ENCODE measurements around the gene ADARB2.
"Not testable (repeated sequence)": the region's sequence is repeated elsewhere in the genome, so short reads cannot be mapped to it uniquely, and the experiment has no call there.

ADARB2 gene

GRCh38 chr10:1540144-1540543 lies 197.2 kb downstream of the ADARB2 start:
- CTCF ChIA-PET, result no interaction called here
- no peak overlapping the region for H3K27ac ChIP-seq
- DNase-seq (ENCODE audit: low spot score), result no peak
- POLR2A ChIA-PET (ENCODE audit: low non-redundant PET), result no interaction called here
- no peak for TF ChIP-seq CTCF (conservative IDR thresholded peaks at IDR 0.05; ENCODE audit: low read depth)

DNA sequence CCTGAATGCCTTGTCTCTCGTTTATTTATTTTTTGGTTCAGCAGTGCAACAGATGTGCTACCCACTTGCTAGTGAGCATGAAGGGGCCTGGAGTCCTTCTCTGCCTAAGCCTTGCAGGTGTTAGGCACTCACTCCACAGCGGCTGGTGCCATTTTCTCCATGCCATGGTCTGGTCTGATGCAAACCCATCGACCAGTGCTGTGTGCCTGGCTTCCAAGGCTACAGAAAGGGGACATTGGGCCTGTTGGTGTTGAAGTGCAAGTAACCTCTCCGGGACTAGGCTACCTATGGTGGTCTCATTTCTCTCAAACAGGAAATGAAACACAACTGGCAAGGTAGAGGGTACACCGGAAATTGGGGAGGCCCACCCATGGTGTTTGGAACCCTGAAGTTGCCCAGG lies 198.1 kb downstream of the ADARB2 start:
- H3K27ac ChIP-seq, result no peak overlapping the region
- no peak for TF ChIP-seq CTCF (conservative IDR thresholded peaks at IDR 0.05; ENCODE audit: low read depth)
- CTCF ChIA-PET, result no interaction called here
- POLR2A ChIA-PET (ENCODE audit: low non-redundant PET), result no interaction called here
- DNase-seq (ENCODE audit: low spot score), result no peak

DNA sequence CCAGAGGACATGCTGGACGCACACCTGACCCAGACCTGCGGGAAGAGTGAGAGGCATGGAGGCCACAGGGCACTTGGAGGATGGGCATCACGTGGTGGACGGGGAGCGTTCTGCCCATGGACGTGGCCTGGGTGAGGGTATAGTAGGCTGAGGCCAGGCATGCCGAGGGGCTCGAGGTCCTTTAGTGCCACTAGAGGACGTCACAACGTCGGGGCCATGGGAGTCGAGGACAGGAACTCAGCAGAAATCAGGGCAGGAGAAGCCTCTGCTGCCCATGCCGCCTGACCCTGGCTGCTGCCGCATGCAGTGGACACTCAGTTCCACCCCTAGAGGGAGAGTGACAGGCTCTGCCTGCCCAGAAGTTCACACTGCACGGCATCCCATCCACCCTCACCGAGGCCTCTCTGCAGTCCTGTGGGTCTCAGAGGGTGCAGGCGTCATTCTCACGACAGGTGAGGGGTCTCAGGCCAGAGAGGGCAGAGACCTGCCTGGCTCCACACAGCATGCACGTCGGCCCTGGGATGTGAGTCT lies 198.7 kb downstream of the ADARB2 start:
- ChIA-PET POLR2A (ENCODE audit: low non-redundant PET) (no interaction called here), CTCF (no interaction called here)
- no peak for TF ChIP-seq CTCF (conservative IDR thresholded peaks at IDR 0.05; ENCODE audit: low read depth)
- H3K27ac ChIP-seq, result no peak overlapping the region
- DNase-seq (ENCODE audit: low spot score), result no peak

- ChIA-PET CTCF (no interaction called here), POLR2A (ENCODE audit: low non-redundant PET) (no interaction called here)
- TF ChIP-seq CTCF (conservative IDR thresholded peaks at IDR 0.05; ENCODE audit: low read depth), result no peak
- DNase-seq (ENCODE audit: low spot score), result no peak
- no peak overlapping the region for H3K27ac ChIP-seq
These were observed 199.2 kb downstream of the ADARB2 start for GRCh38 chr10:1538121-1538520.

GRCh38 chr10:1537449-1537848 lies 199.9 kb downstream of the ADARB2 start:
- H3K27ac ChIP-seq; DNase-seq (ENCODE audit: low spot score); POLR2A ChIA-PET (ENCODE audit: low non-redundant PET); CTCF ChIA-PET: not testable (repeated sequence)

- H3K27ac ChIP-seq, result no peak overlapping the region
- peak; percentile 12 for DNase-seq (ENCODE audit: low spot score)
- POLR2A ChIA-PET (ENCODE audit: low non-redundant PET), result no interaction called here
- TF ChIP-seq CTCF (conservative IDR thresholded peaks at IDR 0.05; ENCODE audit: low read depth), result no peak
- CTCF ChIA-PET, result no interaction called here
These were observed 201.0 kb downstream of the ADARB2 start for GRCh38 chr10:1536341-1536740.

DNA sequence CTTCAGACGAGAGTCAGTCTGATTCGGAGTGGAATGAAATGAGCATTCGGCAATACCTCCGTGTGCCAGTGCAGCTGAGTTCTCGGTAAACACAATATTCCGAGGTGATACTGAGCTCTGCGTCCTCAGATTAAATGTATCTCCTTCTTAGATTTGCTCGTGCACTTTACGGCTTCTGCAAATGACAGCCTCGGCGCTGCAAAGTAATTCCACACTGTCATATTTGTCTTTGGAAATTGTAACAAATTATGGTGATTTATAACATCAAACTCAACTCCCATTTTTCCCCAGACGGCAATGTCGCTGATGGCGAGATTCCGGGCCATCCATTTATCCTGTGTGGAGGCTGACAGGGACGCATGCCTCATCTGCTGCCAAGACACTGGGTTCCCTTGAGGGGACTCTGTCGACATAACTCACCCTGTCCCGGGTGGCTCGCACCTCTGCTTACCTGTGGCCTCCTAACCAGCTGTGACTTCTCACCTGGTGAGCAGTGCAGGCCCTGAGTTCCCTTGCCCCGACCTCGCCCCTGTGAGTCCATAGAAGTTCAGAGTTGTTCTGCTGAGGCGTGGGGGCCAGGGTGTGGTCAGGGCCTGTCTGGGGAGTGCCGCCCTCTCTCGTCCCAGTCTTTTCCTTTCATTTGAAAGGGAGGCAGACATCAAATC lies 201.9 kb downstream of the ADARB2 start:
- ChIA-PET CTCF (no interaction called here), POLR2A (ENCODE audit: low non-redundant PET) (no interaction called here)
- no peak for DNase-seq (ENCODE audit: low spot score)
- H3K27ac ChIP-seq, result no peak overlapping the region
- no peak for TF ChIP-seq CTCF (conservative IDR thresholded peaks at IDR 0.05; ENCODE audit: low read depth)
